BLaER1 (cell line): Measurements from ENCODE around the gene ART5.
"Not testable (repeated sequence)": the region's sequence is repeated elsewhere in the genome, so short reads cannot be mapped to it uniquely, and the experiment has no call there.

Source experiments
- H3K27ac ChIP-seq: shearing (Covaris generic); formaldehyde crosslinking; 2 replicates; pipeline ENCODE4 v1.8.1; 2022
- H3K27me3 ChIP-seq: shearing (Covaris generic); formaldehyde crosslinking; 2 replicates; pipeline ENCODE4 v1.8.1; 2022
- H3K36me3 ChIP-seq: shearing (Covaris generic); formaldehyde crosslinking; 2 replicates; pipeline ENCODE4 v1.8.1; 2022
- H3K4me1 ChIP-seq: shearing (Covaris generic); formaldehyde crosslinking; 2 replicates; pipeline ENCODE4 v1.8.1; 2022
- H3K4me2 ChIP-seq: shearing (Covaris generic); formaldehyde crosslinking; 2 replicates; pipeline ENCODE4 v1.8.1; 2022
- H3K4me3 ChIP-seq: shearing (Covaris generic); formaldehyde crosslinking; 2 replicates; pipeline ENCODE4 v1.8.1; 2022
- H3K9ac ChIP-seq: shearing (Covaris generic); formaldehyde crosslinking; 2 replicates; pipeline ENCODE4 v1.8.1; 2022
- H3K9me3 ChIP-seq: shearing (Covaris generic); formaldehyde crosslinking; 2 replicates; pipeline ENCODE4 v1.8.1; 2022
- H4K20me1 ChIP-seq: shearing (Covaris generic); formaldehyde crosslinking; 2 replicates; pipeline ENCODE4 v1.8.1; 2022
- Cebpa-rat ChIP-seq: shearing (Covaris generic); IDR thresholded peaks from 2 replicates; pipeline ENCODE4 v1.8.1; 2022

The ART5 gene

GRCh38 chr11:3659595-3660515, 18.1 kb upstream of the ART5 start:
- no peak overlapping the region for H3K9ac ChIP-seq
- no peak overlapping the region for H3K27ac ChIP-seq
- no peaks in the 10 kb centered on the region for H3K27me3 ChIP-seq
- H3K4me1 ChIP-seq: no peaks in the 10 kb centered on the region
- TF ChIP-seq Cebpa-rat: no peak
- H3K4me2 ChIP-seq: no peak overlapping the region
- no peak overlapping the region for H3K4me3 ChIP-seq
- H4K20me1 ChIP-seq: no peaks in the 10 kb centered on the region
- no peaks in the 10 kb centered on the region for H3K9me3 ChIP-seq
- H3K36me3 ChIP-seq: peaks cover 12% of the 10 kb centered on the region

GRCh38 chr11:3658252-3658651, 16.5 kb upstream of the ART5 start:
- H3K27ac ChIP-seq: no peak overlapping the region
- H3K9me3 ChIP-seq: no peaks in the 10 kb centered on the region
- no peaks in the 10 kb centered on the region for H4K20me1 ChIP-seq
- no peak overlapping the region for H3K4me2 ChIP-seq
- H3K9ac ChIP-seq: no peak overlapping the region
- no peaks in the 10 kb centered on the region for H3K27me3 ChIP-seq
- H3K4me1 ChIP-seq: no peaks in the 10 kb centered on the region
- H3K4me3 ChIP-seq: no peak overlapping the region
- no peak for TF ChIP-seq Cebpa-rat
- no peaks in the 10 kb centered on the region for H3K36me3 ChIP-seq

GRCh38 chr11:3657331-3657730, 15.5 kb upstream of the ART5 start:
- not testable (repeated sequence) for H3K4me1 ChIP-seq, H3K9ac ChIP-seq, H3K4me2 ChIP-seq, H3K27ac ChIP-seq, H3K36me3 ChIP-seq, H3K27me3 ChIP-seq, H4K20me1 ChIP-seq, H3K4me3 ChIP-seq, H3K9me3 ChIP-seq

- no peak overlapping the region for H3K9ac ChIP-seq
- no peaks in the 10 kb centered on the region for H3K9me3 ChIP-seq
- no peaks in the 10 kb centered on the region for H4K20me1 ChIP-seq
- no peak overlapping the region for H3K27ac ChIP-seq
- no peaks in the 10 kb centered on the region for H3K36me3 ChIP-seq
- no peak overlapping the region for H3K4me3 ChIP-seq
- no peaks in the 10 kb centered on the region for H3K4me1 ChIP-seq
- no peak for TF ChIP-seq Cebpa-rat
- H3K4me2 ChIP-seq: no peak overlapping the region
- H3K27me3 ChIP-seq: no peaks in the 10 kb centered on the region
Measured at GRCh38 chr11:3655547-3655946, 13.8 kb upstream of the ART5 start.

GRCh38 chr11:3652514-3652913, 10.7 kb upstream of the ART5 start:
- not testable (repeated sequence) for H3K36me3 ChIP-seq, H3K4me1 ChIP-seq, H3K27me3 ChIP-seq, H3K9ac ChIP-seq, H3K9me3 ChIP-seq, H3K4me2 ChIP-seq, H3K27ac ChIP-seq, H4K20me1 ChIP-seq, H3K4me3 ChIP-seq

GRCh38 chr11:3649374-3649773, 7.6 kb upstream of the ART5 start:
- not testable (repeated sequence) for H3K27ac ChIP-seq, H3K9me3 ChIP-seq, H3K4me3 ChIP-seq, H4K20me1 ChIP-seq, H3K27me3 ChIP-seq, H3K36me3 ChIP-seq, H3K4me1 ChIP-seq, H3K4me2 ChIP-seq, H3K9ac ChIP-seq

GRCh38 chr11:3648843-3649242, 7.1 kb upstream of the ART5 start:
- not testable (repeated sequence) for H3K4me2 ChIP-seq, H3K36me3 ChIP-seq, H3K9ac ChIP-seq, H3K4me1 ChIP-seq, H4K20me1 ChIP-seq, H3K27ac ChIP-seq, H3K27me3 ChIP-seq, H3K4me3 ChIP-seq
- H3K9me3 ChIP-seq: peaks cover 11% of the 10 kb centered on the region; the same call in 1 of the 2 replicates

GRCh38 chr11:3645552-3645951, 3.8 kb upstream of the ART5 start:
- no peak overlapping the region for H3K9ac ChIP-seq
- H3K27ac ChIP-seq: no peak overlapping the region
- no peaks in the 10 kb centered on the region for H4K20me1 ChIP-seq
- H3K4me3 ChIP-seq: no peak overlapping the region
- H3K4me2 ChIP-seq: no peak overlapping the region
- H3K27me3 ChIP-seq: peaks cover 26% of the 10 kb centered on the region
- peaks cover 19% of the 10 kb centered on the region; the same call in 1 of the 2 replicates for H3K9me3 ChIP-seq
- H3K4me1 ChIP-seq: peaks cover 10% of the 10 kb centered on the region
- TF ChIP-seq Cebpa-rat: no peak
- no peaks in the 10 kb centered on the region for H3K36me3 ChIP-seq

GRCh38 chr11:3644817-3645235, 3.0 kb upstream of the ART5 start, which contains the start of gene ART1:
TSS of gene ART1 (plus strand) at chr11:3645128. CDS start at chr11:3659214, 14,086 bp downstream.
- H3K27me3 ChIP-seq: peaks cover 26% of the 10 kb centered on the region
- H3K27ac ChIP-seq: no peak within 1 kb of the TSS
- H3K36me3 ChIP-seq: no peaks in the 10 kb centered on the region
- TF ChIP-seq Cebpa-rat: no peak
- H3K4me3 ChIP-seq: no peak within 1 kb of the TSS
- H3K9ac ChIP-seq: no peak within 1 kb of the TSS
- H4K20me1 ChIP-seq: no peaks in the 10 kb centered on the region
- H3K9me3 ChIP-seq: peaks cover 19% of the 10 kb centered on the region; the same call in 1 of the 2 replicates
- H3K4me1 ChIP-seq: peaks cover 10% of the 10 kb centered on the region
- no peak within 1 kb of the TSS for H3K4me2 ChIP-seq

GRCh38 chr11:3643102-3643546, 1.3 kb upstream of the ART5 start:
- H3K27ac ChIP-seq, H3K9ac ChIP-seq, H4K20me1 ChIP-seq, H3K36me3 ChIP-seq: not testable (repeated sequence)
- Histone ChIP-seq H3K27me3 (peaks cover 26% of the 10 kb centered on the region), H3K4me3 (peak overlapping the region; percentile 67; the same call in 1 of the 2 replicates), H3K4me2 (peak overlapping the region; percentile 93), H3K9me3 (peaks cover 19% of the 10 kb centered on the region; the same call in 1 of the 2 replicates), H3K4me1 (peaks cover 10% of the 10 kb centered on the region)
